ENCODE data around the gene POLR2L. TPM values are rescaled to one million over a fixed set of nuclear protein-coding genes. Genes with fewer than 3 reads are reported as not detected.

POLR2L gene
- total RNA-seq, 1 experiment from 2014 or later = 117 TPM

- no TSS peak for BruUV-seq (replicated peaks)
- no peaks in the 10 kb centered on the region for H3K27me3 ChIP-seq (replicated peaks; ENCODE audit: insufficient read depth, low read depth, low read length, poor library complexity)
- no peaks in the 10 kb centered on the region for H3K36me3 ChIP-seq (ENCODE audit: insufficient read depth, low read length, poor library complexity, severe bottlenecking)
- H3K9me3 ChIP-seq (ENCODE audit: low read depth, low read length, poor library complexity, severe bottlenecking) = no peaks in the 10 kb centered on the region
- no peak overlapping the region for H3K27ac ChIP-seq (ENCODE audit: low read depth, low read length, poor library complexity, severe bottlenecking)
- intact Hi-C loops (cut with micrococcal nuclease; ENCODE audit: unreplicated experiment) = loop anchor here (10.0 kb wide), 1 partner anchor 120 kb away; no protein-coding TSS in a partner anchor
- H3K4me3 ChIP-seq (ENCODE audit: low read depth, low read length, poor library complexity, severe bottlenecking) = no peak overlapping the region
- no peak for DNase-seq (ENCODE audit: low spot score)
- TF ChIP-seq CTCF (conservative IDR thresholded peaks at IDR 0.05; ENCODE audit: low read depth, low read length) = no peak
- TF ChIP-seq EZH2 (IDR thresholded peaks at IDR 0.05; ENCODE audit: borderline replicate concordance, low read depth, low read length, poor library complexity, severe bottlenecking) = no peak
- POLR2A ChIA-PET (ENCODE audit: low non-redundant PET) = no interaction called here
- CTCF ChIA-PET = no interaction called here
- H3K4me1 ChIP-seq (ENCODE audit: insufficient read depth, low read length, poor library complexity, severe bottlenecking) = peaks cover 10% of the 10 kb centered on the region
Observed at GRCh38 chr11:854601-855329, 12.4 kb upstream of the POLR2L start.

DNA sequence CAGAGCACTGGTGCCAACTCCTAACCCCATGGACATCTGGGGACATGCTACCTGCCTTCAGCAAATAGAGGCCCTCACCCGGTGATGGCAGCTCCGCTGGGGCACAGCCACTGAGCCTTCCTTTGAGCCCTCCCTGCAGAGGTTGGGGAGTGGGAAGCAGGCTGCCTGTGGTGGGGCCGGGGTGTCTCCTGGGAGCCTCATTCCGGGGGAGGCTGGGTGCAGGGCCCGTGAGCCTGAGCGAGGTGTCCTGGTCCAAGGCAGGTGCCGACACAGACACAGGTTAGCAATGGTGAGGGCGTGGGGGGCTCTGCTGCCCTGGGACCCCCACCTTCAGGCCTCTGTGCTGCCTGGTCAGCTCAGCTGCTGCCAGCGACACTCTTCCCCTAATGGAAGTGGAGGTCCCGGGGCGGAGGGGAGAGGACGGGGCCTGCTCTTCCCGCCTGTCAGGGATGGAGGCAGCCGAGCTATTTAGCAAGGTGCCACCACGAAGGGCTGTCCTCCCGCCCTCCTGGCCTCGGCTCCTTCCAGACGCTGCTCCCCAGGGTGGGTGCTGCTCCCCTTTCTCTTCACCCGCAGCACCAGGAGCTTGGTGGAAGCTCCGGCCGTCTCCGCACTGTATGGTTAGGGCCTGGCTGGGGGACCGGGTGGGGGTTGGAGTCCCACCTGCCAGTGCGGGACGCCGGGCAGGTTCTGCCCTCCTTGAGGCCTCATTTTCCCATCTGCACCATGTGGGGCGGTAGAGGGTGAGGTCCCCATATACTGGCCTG lies 11.5 kb upstream of the POLR2L start:
- no peaks in the 10 kb centered on the region for H3K9me3 ChIP-seq (ENCODE audit: low read depth, low read length, poor library complexity, severe bottlenecking)
- H3K4me3 ChIP-seq (ENCODE audit: low read depth, low read length, poor library complexity, severe bottlenecking) = no peak overlapping the region
- BruUV-seq (replicated peaks) = no TSS peak
- POLR2A ChIA-PET (ENCODE audit: low non-redundant PET) = interaction anchor here (0.5 kb wide), 1 partner anchor 70 kb away, joined by 6 read pairs; no protein-coding TSS in a partner anchor
- CTCF ChIA-PET = no interaction called here
- no peak overlapping the region for H3K27ac ChIP-seq (ENCODE audit: low read depth, low read length, poor library complexity, severe bottlenecking)
- TF ChIP-seq CTCF (conservative IDR thresholded peaks at IDR 0.05; ENCODE audit: low read depth, low read length) = no peak
- TF ChIP-seq EZH2 (IDR thresholded peaks at IDR 0.05; ENCODE audit: borderline replicate concordance, low read depth, low read length, poor library complexity, severe bottlenecking) = no peak
- intact Hi-C loops (cut with micrococcal nuclease; ENCODE audit: unreplicated experiment) = loop anchor here (10.0 kb wide), 1 partner anchor 121 kb away; no protein-coding TSS in a partner anchor
- no peaks in the 10 kb centered on the region for H3K36me3 ChIP-seq (ENCODE audit: insufficient read depth, low read length, poor library complexity, severe bottlenecking)
- no peak for DNase-seq (ENCODE audit: low spot score)
- H3K4me1 ChIP-seq (ENCODE audit: insufficient read depth, low read length, poor library complexity, severe bottlenecking) = peaks cover 11% of the 10 kb centered on the region
- H3K27me3 ChIP-seq (replicated peaks; ENCODE audit: insufficient read depth, low read depth, low read length, poor library complexity) = no peaks in the 10 kb centered on the region

DNA sequence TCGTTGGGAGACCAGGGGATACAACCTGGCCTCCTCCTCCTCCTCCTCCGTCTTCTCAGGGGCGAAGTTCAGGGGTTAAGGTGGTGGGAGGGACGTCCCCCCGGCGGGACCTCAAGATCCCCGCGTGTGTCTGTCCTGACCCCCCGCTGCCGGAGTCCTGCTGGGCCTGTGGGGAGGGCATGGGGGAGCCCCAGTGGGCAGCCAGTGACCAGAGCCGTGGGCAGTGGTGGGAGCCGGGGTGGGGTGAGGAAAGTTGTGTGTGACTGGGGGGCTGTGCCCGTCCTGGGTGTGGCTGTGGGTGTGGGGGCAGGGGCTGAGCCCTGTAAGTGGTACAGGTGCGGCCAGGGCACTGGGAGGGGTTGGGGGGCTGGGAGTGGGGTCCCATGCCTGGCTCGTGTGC lies 10.4 kb upstream of the POLR2L start:
- ChIA-PET CTCF (no interaction called here), POLR2A (ENCODE audit: low non-redundant PET) (no interaction called here)
- BruUV-seq (replicated peaks) = no TSS peak

More for the DNA sequence above, 10.4 kb upstream of the POLR2L start:
- no peak for TF ChIP-seq CTCF (conservative IDR thresholded peaks at IDR 0.05; ENCODE audit: low read depth, low read length)
- no peak for TF ChIP-seq EZH2 (IDR thresholded peaks at IDR 0.05; ENCODE audit: borderline replicate concordance, low read depth, low read length, poor library complexity, severe bottlenecking)
- Histone ChIP-seq H3K27ac (ENCODE audit: low read depth, low read length, poor library complexity, severe bottlenecking) (no peak overlapping the region), H3K4me3 (ENCODE audit: low read depth, low read length, poor library complexity, severe bottlenecking) (no peak overlapping the region), H3K36me3 (ENCODE audit: insufficient read depth, low read length, poor library complexity, severe bottlenecking) (no peaks in the 10 kb centered on the region), H3K9me3 (ENCODE audit: low read depth, low read length, poor library complexity, severe bottlenecking) (no peaks in the 10 kb centered on the region), H3K4me1 (ENCODE audit: insufficient read depth, low read length, poor library complexity, severe bottlenecking) (peaks cover 17% of the 10 kb centered on the region), H3K27me3 (replicated peaks; ENCODE audit: insufficient read depth, low read depth, low read length, poor library complexity) (no peaks in the 10 kb centered on the region)
- intact Hi-C loops (cut with micrococcal nuclease; ENCODE audit: unreplicated experiment) = loop anchor here (10.0 kb wide), 1 partner anchor 122 kb away; no protein-coding TSS in a partner anchor
- DNase-seq (ENCODE audit: low spot score) = no peak

All from A673 (cell line).